Fibroblast of lung (primary cell): Measurements from ENCODE around the gene SV2A. TPM values are rescaled to one million over a fixed set of nuclear protein-coding genes. Genes with fewer than 3 reads are reported as not detected.
A peak's percentile ranks its signal among the peaks of the same experiment; 100 is the strongest.

Experiments
- DNase-seq, 2 donors: peaks; one replicate each; pipeline versions ENCODE4 v3.0.0 to v3.0.0-alpha.2; 2010; ENCODE audit warnings: low read depth in 2 of 2
- H2AFZ ChIP-seq: 2 replicates; pipeline ENCODE4 v1.5.1; 2012; ENCODE audit warnings: low read length, control low read depth, inconsistent platforms
- H3K27ac ChIP-seq: 2 replicates; pipeline ENCODE4 v1.5.1; 2011; ENCODE audit warnings: low read length, control low read depth; ENCODE audit not compliant: insufficient read depth
- H3K27me3 ChIP-seq: 2 replicates; pipeline ENCODE4 v1.5.1; 2011; ENCODE audit warnings: mild to moderate bottlenecking, low read length; ENCODE audit not compliant: control insufficient read depth, insufficient read depth
- H3K36me3 ChIP-seq: 2 replicates; pipeline ENCODE4 v1.5.1; 2011; ENCODE audit warnings: low read length; ENCODE audit not compliant: control insufficient read depth, insufficient read depth
- H3K4me1 ChIP-seq: 2 replicates; pipeline ENCODE4 v1.5.1; 2011; ENCODE audit warnings: low read length; ENCODE audit not compliant: control insufficient read depth, insufficient read depth; ENCODE audit errors: extremely low read depth
- H3K4me2 ChIP-seq: 2 replicates; pipeline ENCODE4 v1.5.1; 2011; ENCODE audit warnings: low read length, control low read depth; ENCODE audit not compliant: insufficient read depth; ENCODE audit errors: extremely low read depth
- H3K4me3 ChIP-seq, 4 experiments: fragments of 200-600 bp in 1 of 4; sonication (generic) in 1 of 4; replicated peaks in 1 of 4; 2 replicates each; pipeline ENCODE4 v1.5.1; 2011 to 2016; ENCODE audit warnings: low read length in 4 of 4, low read depth in 3 of 4, mild to moderate bottlenecking in 3 of 4, control low read depth in 2 of 4, inconsistent platforms in 1 of 4, mixed read lengths in 1 of 4; ENCODE audit not compliant: insufficient read depth in 1 of 4; ENCODE audit errors: control extremely low read depth in 1 of 4
- H3K79me2 ChIP-seq: 2 replicates; pipeline ENCODE4 v1.5.1; 2012; ENCODE audit warnings: mild to moderate bottlenecking, low read length, inconsistent platforms; ENCODE audit not compliant: control insufficient read depth, insufficient read depth
- H3K9ac ChIP-seq: 2 replicates; pipeline ENCODE4 v1.5.1; 2011; ENCODE audit warnings: mild to moderate bottlenecking, low read length, control low read depth; ENCODE audit not compliant: insufficient read depth
- H3K9me3 ChIP-seq: 2 replicates; pipeline ENCODE4 v1.5.1; 2012; ENCODE audit warnings: low read depth, low read length; ENCODE audit not compliant: control insufficient read depth, insufficient read depth
- H4K20me1 ChIP-seq: 2 replicates; pipeline ENCODE4 v1.5.1; 2011; ENCODE audit warnings: low read length; ENCODE audit not compliant: control insufficient read depth, insufficient read depth; ENCODE audit errors: extremely low read depth
- CTCF ChIP-seq, 2 donors: IDR thresholded peaks in 1 of 2; conservative IDR thresholded peaks in 1 of 2; 1 replicate in 1 of 2; 2 replicates in 1 of 2; pipeline ENCODE4 v1.5.1; 2011 to 2012; ENCODE audit warnings: low read length in 2 of 2, control low read depth in 1 of 2, inconsistent platforms in 1 of 2, low read depth in 1 of 2, mild to moderate bottlenecking in 1 of 2
- EZH2 ChIP-seq: IDR thresholded peaks from 2 replicates; pipeline ENCODE4 v1.5.1; 2012; ENCODE audit warnings: low read length, control low read depth, mild to moderate bottlenecking; ENCODE audit errors: missing control alignments
- polyA plus RNA-seq, 2 donors: library from polyadenylated mRNA; depleted of rRNA in 1 of 2; stranded (reverse) in 1 of 2; unstranded in 1 of 2; fragments of >200 nt; gene quantifications; 2 replicates each; pipeline ENCODE4 v1.2.1, GENCODE V29; 2011 to 2012; ENCODE audit warnings: missing spikeins in 1 of 2
- total RNA-seq: library from RNA; depleted of rRNA; stranded (reverse); fragments of >200 nt; gene quantifications from 2 replicates; pipeline ENCODE4 v1.2.1, GENCODE V29; 2014

The SV2A gene
- total and polyA plus RNA-seq, 2 donors (not counting 1 experiment from before 2014, with no cell fraction given) = 35.8 to 39.6 TPM

- H3K27ac ChIP-seq = peak overlapping the region; percentile 98
- H4K20me1 ChIP-seq = no peaks in the 10 kb centered on the region
- peak overlapping the region; percentile 98 for H3K4me2 ChIP-seq
- peaks cover 3% of the 10 kb centered on the region for H3K79me2 ChIP-seq
- H3K27me3 ChIP-seq = no peaks in the 10 kb centered on the region
- TF ChIP-seq CTCF (conservative IDR thresholded peaks at IDR 0.05 in 1 of 2, IDR thresholded peaks at IDR 0.05 in 1 of 2; ENCODE audit: low read depth in 1 of 2, low read length in 2 of 2) = peak in 1 of 2 donors; percentile 19
- TF ChIP-seq EZH2 = no peak
- no peaks in the 10 kb centered on the region for H3K36me3 ChIP-seq
- peak overlapping the region; percentile 66 to 80 (median 73) for H3K4me3 ChIP-seq
- peak; percentile 82 to 85 for DNase-seq
- H3K9ac ChIP-seq = peak overlapping the region; percentile 79
- no peaks in the 10 kb centered on the region for H3K9me3 ChIP-seq
- peaks cover 5% of the 10 kb centered on the region for H3K4me1 ChIP-seq
- H2AFZ ChIP-seq = no peak overlapping the region
These were observed 32.1 kb downstream of the SV2A start for GRCh38 chr1:149885339-149886120.

GRCh38 chr1:149884433-149885338, 33.0 kb downstream of the SV2A start:
- no peaks in the 10 kb centered on the region for H4K20me1 ChIP-seq
- no peaks in the 10 kb centered on the region for H3K27me3 ChIP-seq
- H3K79me2 ChIP-seq = peaks cover 3% of the 10 kb centered on the region
- DNase-seq = peak; percentile 36 to 37
- peak overlapping the region; percentile 98 for H3K4me2 ChIP-seq
- H3K36me3 ChIP-seq = no peaks in the 10 kb centered on the region
- peak overlapping the region; percentile 79 for H3K9ac ChIP-seq
- H3K9me3 ChIP-seq = no peaks in the 10 kb centered on the region
- H3K27ac ChIP-seq = peak overlapping the region; percentile 98
- TF ChIP-seq EZH2 (no peak), CTCF (conservative IDR thresholded peaks at IDR 0.05 in 1 of 2, IDR thresholded peaks at IDR 0.05 in 1 of 2; ENCODE audit: low read depth in 1 of 2, low read length in 2 of 2) (no peak)
- H3K4me1 ChIP-seq = peaks cover 5% of the 10 kb centered on the region
- no peak overlapping the region for H2AFZ ChIP-seq
- peak overlapping the region; percentile 66 to 80 (median 73) for H3K4me3 ChIP-seq
